ENCODE results near the gene LMOD2.

Gene LMOD2

DNA sequence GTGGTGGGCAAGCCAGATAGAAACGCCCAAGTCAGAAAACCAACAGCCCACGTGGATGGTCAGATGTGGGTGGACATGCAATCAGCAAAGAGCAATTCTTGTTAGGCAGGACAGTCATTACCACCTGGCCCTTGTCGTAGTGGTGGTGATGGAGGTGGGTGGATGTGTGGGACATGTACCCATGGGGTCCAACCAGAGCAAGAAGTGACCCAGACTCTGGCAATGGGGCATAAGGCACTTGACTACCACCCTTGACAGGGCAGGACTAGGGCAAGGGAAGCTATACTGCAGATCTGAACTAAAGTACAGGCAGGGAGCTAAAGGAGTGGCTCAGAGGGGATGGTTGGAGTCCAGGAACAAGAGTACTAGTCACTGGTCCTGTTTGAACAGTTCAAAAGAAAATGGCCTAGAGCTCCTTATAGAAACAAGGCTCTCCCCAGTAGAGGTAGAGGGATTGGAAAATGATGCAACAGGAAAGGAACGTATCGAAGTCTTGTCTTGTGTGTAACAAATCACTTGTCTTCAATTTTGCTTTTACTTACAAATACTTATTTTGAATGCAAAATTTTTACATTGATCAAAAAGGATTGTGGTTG lies 17.6 kb downstream of the LMOD2 start:
- DNase-seq (ENCODE audit: low read depth, low spot score) = no peak

DNA sequence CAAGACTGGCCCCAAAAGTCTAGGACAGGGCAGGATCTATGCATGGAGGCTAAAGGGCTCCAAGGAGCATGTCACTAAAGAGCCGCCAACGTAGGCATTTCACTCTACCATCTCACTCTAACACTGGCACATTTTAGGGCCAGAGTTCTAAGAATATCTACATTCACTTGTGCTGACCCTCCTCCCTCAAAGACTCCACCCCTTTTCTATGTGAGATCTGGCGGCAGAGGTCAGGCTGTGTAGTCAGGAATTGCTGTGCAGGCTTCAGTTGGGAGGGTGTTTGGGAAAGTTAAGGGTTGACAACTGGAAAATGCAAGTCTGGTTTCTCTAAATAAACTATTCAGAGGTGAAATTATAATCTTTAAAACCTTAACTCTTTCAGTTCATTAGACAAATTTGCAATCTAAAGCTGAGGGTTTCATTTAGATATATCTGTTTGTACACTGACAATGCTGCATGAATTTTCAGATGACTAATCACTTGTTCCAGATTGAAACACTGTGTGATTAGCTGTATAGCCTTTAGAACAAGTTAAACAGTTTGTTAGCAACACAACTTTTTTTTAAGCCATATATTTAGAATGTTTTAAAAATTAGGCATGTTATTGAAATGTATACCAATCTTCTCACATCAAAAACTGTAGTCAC lies 18.2 kb downstream of the LMOD2 start:
- DNase-seq (ENCODE audit: low read depth, low spot score) = no peak

DNA sequence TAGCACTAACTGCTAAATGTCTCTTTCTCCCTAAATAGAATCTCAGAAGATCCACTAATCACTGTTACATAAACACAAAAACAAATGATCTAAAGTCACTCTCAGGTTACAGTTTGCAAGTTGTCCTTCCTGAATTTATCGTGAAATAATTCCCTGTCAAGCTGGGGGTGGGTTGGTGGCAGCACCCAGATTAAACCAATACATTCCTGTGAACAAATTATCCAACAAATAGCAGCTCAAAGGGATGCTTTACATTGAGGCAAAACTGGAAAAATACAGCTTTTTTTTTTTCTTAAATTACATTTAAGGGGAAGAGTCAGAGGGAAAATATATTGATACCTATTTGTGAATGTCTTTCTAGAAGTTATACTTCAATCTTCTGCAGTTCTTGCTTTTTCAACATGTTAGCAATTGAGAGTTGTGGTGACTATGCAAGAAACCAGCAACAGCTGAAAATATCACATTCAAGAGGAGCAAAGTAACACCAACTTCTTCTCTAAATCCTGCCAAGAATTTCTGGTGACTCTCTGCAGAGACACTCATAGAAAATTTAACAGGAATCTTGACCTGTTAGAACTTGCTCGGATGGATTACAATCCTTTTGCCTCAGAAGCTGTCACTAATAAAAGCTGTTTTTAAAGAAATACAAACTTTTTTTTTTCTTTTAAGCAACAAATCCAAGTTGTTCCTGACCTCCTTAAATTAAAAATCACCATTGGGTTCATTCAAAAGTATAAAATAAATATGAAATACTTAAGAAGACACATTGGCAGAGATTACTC lies 18.9 kb downstream of the LMOD2 start:
- no peak for DNase-seq (ENCODE audit: low read depth, low spot score)

DNA sequence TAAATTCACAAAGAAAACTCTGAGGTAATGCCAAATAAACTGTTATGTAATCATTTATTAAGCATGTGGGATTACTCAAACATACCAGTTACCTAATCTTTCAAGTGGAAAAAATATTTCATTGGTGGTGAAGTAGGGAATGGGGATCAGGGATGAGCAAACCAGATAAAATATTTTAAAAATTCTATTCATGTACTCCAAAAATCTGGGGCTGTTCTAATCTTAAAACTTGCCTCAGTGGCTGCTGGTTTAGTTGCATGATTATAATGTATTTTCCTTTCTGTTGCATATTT lies 19.5 kb downstream of the LMOD2 start:
- DNase-seq (ENCODE audit: low read depth, low spot score) = no peak

DNA sequence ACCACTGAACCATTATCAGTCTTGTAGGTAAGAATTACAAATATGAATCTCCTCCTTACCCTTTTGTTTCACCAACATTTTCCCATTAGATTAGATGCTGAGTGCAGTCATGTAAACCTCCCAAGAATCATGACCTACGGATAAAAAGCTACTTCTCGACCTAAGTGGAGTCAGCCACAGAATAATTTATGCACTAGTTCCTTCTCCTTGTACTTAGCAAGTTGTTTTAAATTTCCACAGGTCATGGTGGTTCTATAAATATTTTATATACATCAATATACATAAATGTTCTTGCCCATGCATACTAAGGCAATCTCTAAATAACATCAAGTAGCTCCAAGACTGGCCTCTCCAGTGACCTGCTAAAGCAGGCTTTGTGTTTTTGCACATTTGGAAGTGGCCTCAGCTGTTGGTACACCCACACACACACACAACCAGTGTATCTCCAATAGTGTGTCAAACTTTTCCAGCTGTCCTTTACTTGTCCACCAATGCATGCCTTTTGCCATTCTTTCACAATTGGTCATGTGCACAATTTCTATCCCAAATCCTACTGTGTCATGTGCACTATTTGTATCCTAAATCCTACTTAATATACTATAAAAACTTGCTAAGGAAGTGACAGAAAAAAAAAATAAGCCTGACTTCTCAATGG lies 21.5 kb downstream of the LMOD2 start:
- DNase-seq (ENCODE audit: low read depth, low spot score) = no peak

DNA sequence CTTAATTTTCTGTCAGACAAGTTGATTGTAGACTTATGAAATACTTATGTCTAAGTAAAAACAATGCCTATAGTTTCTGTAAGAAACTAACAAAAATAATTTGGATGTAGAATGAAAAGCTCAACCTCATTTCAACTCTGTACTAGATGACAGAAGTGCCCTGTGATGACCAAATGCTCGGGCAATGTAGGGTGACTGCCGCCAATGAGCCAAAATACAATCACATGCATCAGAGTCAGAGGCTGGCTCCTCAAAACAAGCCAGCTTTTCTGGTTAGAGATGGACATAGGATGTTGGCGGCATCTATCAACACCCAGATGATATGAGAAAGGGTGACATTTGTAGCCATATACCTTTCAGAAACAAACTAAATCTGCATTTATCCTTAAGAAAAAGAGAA lies 23.9 kb downstream of the LMOD2 start:
- no peak for DNase-seq (ENCODE audit: low read depth, low spot score)

DNA sequence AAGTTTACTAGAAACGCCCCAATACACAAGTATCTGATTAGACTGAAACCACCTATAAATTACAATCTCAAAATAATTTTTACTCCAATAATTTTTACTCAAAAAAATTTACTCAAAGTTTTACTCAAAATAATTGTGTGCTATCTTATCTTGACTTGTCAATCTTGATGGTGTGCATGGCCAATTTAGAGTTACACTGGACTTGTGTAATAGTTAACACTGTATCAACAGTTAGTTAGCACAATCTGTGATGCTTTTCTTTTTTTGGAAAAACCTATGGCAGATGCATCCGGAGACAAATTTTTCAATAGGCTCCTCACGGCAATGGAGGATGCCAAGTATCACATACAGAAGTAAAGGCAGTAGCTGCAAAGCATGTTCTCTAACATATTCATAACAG lies 24.9 kb downstream of the LMOD2 start:
- no peak for DNase-seq (ENCODE audit: low read depth, low spot score)

DNA sequence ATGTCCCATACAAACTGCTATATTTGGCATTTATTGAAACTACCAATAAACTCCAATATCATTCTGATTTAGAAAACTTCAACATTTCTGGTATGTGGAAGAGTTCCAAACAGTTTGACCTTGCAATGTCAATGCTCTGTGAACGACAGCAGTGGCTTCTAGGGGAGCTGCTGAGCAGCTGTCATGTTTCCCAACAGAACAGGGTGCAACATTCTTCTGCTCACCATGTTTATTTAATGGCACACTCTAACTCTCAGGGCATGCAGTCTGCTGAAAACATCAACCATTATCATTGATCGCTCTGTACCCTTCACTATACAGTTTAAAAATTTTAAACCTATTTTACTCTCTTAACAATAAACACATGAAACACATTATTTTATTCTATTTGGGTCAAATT lies 25.9 kb downstream of the LMOD2 start:
- DNase-seq (ENCODE audit: low read depth, low spot score) = no peak

DNA sequence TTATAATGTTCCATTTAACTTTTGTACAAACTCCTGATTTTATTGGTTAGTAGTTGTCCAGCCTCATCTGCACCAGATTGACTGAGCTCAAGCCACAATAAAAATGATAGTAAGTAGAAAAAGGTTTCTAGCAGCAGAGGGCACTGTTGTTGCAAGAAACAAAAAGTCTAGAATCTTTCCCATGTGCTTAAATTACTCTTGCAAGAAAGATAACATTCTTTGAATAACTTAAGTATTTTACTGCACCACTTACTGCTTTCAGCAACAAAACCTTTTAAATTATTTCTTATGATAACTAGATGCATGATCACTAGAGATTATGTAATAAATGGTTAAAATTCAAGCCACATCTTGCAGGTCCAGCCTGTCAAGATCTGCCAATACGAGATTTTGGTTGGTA lies 27.0 kb downstream of the LMOD2 start:
- DNase-seq (ENCODE audit: low read depth, low spot score) = no peak

DNA sequence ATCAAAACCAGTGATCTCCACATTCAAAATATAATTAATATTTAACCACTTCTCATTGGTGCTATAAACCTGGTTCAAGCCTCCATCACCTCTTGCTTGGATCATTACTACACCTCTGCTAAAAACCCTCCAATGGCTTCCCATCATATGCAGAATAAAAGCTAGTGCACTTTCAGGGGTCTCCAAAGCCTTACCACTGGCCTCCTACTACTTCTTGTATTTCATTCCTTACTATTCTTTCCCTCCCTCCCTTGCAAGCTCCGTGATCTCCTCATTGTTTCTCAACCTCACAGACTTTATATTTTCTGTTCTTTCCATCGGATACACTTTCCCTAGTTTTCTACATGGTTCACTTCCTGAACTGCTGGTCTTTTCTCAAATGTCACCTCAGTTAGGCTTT lies 31.5 kb downstream of the LMOD2 start:
- DNase-seq (ENCODE audit: low read depth, low spot score) = no peak

DNA sequence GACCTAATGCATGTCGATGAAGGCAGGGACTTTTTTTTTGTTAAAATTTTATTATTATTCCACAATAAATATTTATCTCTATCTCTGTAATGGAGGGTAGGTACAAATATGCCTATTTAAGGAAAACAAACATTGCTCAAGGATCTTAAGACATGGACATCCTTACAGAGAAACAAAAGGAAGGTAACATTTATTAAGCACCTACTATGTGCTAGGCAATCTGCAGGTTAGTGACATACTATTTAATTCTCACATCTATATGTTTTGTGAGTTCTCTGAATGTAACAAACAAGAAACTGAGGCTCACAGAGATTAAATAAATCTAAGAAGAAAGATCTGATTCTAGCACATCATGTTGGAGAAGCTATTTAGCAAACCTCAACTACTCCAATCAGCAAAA lies 32.1 kb downstream of the LMOD2 start:
- no peak for DNase-seq (ENCODE audit: low read depth, low spot score)

DNA sequence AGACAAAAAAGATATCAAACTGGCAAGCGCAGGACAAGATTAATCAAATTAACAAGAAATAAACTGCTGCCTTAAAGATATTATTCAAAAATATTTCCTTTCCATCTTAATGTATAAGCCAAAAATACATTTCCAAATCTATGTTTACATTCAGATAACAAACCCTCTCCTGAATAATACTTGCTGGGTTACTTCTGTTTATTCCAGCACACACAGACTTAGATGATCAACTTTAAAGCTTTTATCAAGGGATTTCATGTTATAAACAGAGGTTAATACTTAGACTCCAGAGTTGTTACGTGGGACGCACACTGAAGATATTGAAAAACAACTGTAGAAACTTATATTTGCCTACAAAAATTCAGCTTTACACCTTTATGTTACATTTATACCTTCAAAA lies 33.6 kb downstream of the LMOD2 start:
- no peak for DNase-seq (ENCODE audit: low read depth, low spot score)

DNA sequence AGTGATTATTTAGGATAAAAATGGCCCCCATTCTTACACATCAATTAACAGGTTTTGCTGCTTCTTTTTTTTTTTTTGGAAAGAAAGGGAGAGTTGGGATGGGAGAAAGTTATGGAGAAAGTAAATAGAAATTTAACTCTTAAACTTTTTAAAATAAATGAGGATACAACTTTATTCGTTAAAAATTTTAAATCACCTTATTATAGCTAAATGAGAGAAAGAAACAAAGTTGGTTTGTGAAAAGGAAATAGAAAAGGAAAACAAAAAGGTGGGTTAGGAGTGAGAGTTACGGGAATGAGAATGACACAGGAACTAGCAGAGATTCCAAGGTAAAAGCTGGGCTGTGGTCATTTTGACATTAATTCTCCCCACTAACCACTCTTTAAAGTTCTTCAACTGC lies 34.9 kb downstream of the LMOD2 start:
- no peak for DNase-seq (ENCODE audit: low read depth, low spot score)

DNA sequence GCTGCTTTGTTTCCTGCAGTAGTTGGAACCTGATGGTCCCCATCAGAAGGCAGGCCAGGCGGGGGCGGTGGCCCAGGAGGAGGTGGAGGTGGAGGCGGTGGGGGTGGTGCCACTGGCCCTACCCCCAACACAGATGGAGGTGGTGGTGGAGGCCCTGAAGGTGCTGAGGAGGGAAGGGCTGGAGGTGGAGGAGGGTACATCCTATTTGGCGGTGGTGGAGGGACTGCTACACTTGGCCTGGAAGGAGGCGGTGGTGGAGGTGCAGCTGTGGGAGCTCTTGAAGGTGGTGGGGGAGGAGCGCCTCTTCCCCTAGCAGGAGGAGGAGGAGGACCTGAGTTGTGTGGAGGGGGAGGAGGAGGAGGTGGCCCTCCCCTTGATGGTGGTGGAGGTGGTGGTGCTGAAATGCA lies 36.8 kb downstream of the LMOD2 start:
- DNase-seq (ENCODE audit: low read depth, low spot score) = no peak

DNA sequence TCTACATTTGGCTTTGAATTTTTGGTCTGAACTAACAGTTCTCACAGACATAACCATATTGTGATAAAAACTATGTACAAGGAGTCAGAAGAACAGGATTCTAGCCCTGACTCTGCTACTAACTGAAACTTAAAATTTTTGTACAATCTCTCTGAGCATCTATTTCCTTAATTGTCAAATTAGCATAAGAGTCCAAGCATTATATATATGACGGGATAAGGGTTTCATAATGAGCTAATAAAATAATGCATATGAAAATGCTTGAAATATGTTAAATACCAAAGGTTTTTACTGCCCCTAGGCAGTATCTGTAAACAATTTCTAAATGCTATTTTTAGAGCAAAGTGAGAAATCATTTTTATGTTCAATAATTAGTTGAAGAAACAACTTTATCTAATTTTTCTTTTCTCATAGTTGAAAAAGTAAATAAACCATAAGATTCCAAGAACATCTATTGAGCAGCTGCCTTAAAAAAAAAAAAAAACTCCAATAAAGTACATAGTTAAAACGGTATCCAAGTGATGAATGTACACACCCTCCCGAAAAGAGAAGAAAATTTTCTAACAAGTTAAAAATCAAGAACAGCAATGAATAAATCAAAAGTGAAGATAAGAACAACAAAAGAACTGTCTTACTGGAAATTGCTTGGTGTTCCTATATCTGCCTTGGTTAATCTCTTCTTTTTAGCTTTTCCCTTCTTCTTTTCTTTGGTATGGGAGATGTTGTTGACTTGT lies 40.4 kb downstream of the LMOD2 start:
- no peak for DNase-seq (ENCODE audit: low read depth, low spot score)

DNA sequence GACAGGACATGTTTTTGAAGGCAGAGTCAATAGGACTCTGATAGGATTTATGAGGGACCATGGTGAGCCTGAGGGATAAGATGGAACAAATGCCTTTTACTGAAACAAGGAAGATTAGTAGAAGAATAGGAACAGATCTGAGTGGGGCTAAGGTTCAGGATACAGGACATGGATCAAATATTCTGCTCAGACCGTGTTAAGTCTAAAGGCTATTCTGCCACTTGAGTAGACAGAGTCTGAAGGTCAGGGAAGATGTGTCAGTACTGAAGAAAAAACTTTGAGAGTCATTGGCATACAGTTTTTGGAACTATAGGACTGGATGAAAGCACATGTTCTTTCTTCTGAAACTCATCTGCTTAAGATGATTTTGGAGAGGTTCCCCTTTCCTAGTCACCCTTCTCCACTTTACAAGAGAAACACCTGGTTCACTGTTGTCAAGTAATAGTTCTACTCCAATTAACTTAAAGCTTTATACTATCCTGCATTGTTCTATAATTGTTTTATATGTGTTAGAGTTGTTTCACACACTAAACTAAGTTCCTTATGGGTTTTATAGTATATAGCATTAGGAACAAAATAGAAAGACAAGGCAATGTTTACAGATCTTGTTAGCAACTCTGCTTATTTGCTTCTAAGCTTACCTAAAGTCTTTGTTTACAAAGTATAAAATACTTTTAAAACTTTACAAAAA lies 49.7 kb downstream of the LMOD2 start:
- no peak for DNase-seq (ENCODE audit: low read depth, low spot score)

DNA sequence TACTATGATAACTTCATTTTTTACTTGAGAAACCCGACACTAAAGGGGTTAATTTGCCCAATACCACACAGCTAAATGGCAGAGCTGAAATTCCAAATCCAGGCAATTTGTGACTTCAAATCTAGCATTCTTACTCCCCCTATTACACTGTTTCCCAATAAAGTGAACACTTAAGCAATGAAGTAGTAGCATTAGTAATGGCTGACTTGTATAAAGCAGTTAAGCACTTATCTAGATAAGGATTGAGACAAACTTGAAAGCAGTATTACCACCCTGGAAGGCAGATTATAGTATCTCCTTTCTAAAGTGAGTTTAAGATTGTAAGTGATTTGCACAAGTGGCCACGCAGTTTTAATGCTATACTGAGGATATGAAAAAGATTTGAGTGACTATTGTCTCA lies 53.9 kb downstream of the LMOD2 start:
- DNase-seq (ENCODE audit: low read depth, low spot score) = no peak

DNA sequence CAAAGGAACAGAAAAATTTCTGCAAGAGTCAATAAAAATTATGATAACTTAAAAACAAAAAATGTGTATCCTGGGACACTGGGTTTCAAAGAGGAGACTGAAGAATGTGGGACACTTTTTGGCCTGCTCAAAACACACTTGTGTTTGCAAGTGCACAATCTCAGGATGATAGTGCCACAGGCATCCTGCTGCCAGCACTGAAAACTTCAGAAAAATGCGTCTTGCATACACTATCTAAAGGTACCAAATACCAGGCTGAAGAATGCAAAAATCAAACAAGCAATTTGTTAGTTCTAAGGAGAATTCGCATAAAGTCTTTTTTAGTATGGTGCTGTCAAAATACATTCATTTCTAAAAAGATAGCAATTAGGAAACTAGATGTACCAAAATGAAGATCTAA lies 55.0 kb downstream of the LMOD2 start:
- DNase-seq (ENCODE audit: low read depth, low spot score) = no peak

DNA sequence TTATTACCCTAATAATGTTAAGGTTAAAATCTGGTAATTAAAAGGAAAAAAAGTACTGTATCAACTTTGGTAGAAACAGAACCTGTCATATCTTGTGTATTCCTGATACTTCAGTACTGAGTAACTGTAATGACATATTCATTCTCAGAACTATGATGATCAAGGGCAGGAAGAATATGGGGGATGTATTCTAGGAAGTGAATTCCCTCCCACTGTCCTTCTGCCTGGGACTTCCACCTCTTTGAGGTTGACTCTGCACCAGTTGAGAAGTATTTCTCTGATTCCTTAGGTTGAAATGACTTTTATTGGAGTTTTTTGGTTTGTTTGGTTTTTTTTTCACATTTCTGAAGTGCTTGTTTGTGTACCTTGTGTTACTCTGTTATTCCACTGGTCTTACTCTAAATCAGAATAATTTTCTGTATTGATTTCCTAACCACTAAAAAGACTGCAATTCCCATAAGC lies 56.2 kb downstream of the LMOD2 start:
- no peak for DNase-seq (ENCODE audit: low read depth, low spot score)

DNA sequence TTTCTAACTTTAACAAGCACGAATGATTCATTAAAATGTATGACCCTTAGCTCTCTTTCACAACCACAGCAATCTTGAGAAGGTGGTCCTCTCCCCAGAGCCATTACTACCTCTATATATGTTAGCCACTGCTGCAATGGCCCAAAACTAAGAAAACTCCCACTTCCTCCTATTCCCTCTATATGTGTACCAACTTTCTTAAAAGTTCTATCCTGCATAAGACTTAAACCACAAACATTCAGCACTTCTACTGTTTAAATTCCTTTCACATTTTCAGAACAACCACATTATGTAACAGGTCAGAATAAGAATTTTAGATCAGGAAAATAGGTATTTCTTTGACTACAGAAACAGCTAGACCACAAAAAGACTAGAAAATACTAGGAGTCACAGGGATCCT lies 57.0 kb downstream of the LMOD2 start:
- DNase-seq (ENCODE audit: low read depth, low spot score) = no peak

All from brain pericyte (primary cell).